Muscle layer of duodenum (tissue), 2 donors: ENCODE results near the gene ST6GALNAC3.

ENCODE experiments used
- H3K27ac ChIP-seq: one replicate; pipeline ENCODE4 v1.7.0; 2013; ENCODE audit warnings: mild to moderate bottlenecking, low read length
- H3K27me3 ChIP-seq: one replicate; pipeline ENCODE4 v1.7.0; 2013; ENCODE audit warnings: low read depth, mild to moderate bottlenecking, control low read depth, low read length
- H3K36me3 ChIP-seq, 2 donors: one replicate each; pipeline ENCODE4 v1.7.0; 2013; ENCODE audit warnings: low read length in 2 of 2, control low read depth in 1 of 2, mild to moderate bottlenecking in 1 of 2; ENCODE audit not compliant: insufficient read depth in 2 of 2, control insufficient read depth in 1 of 2
- H3K4me1 ChIP-seq, 2 donors: one replicate each; pipeline ENCODE4 v1.7.0; 2013; ENCODE audit warnings: low read length in 2 of 2, mild to moderate bottlenecking in 2 of 2, control low read depth in 1 of 2, moderate library complexity in 1 of 2; ENCODE audit not compliant: insufficient read depth in 2 of 2, control insufficient read depth in 1 of 2
- H3K4me3 ChIP-seq, 2 donors: one replicate each; pipeline ENCODE4 v1.7.0; 2013; ENCODE audit warnings: low read length in 2 of 2, low read depth in 1 of 2, mild to moderate bottlenecking in 1 of 2
- H3K9me3 ChIP-seq, 2 donors: one replicate each; pipeline ENCODE4 v1.7.0; 2013; ENCODE audit warnings: low read length in 2 of 2, control low read depth in 1 of 2, mild to moderate bottlenecking in 1 of 2; ENCODE audit not compliant: control insufficient read depth in 1 of 2
- donor health status: healthy.

Gene ST6GALNAC3

DNA sequence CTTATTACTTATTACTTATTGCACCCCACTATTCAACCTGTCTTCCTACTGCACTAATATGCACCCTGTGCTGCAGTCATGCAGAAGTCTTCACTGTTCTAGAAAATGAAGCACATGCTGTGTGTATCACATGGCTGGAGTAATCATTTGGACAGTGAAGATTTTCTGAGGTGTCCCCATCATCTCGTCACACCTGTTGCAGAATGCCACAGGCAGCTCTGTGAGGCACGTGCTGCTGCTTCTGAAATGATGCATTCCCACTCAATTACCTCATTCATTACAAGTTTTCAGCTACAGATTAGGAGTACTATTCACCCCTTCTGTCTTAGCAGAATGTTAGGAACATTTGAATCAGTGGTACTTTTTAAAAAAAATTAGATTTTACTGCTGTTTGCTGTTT lies 467.1 kb downstream of the ST6GALNAC3 start:
- H3K27ac ChIP-seq = no peak overlapping the region
- H3K27me3 ChIP-seq = no peaks in the 10 kb centered on the region
- H3K4me3 ChIP-seq = no peak overlapping the region
- peaks cover 0 to 4% of the 10 kb centered on the region in 2 donors for H3K9me3 ChIP-seq
- no peaks in the 10 kb centered on the region for H3K4me1 ChIP-seq
- H3K36me3 ChIP-seq = no peaks in the 10 kb centered on the region

DNA sequence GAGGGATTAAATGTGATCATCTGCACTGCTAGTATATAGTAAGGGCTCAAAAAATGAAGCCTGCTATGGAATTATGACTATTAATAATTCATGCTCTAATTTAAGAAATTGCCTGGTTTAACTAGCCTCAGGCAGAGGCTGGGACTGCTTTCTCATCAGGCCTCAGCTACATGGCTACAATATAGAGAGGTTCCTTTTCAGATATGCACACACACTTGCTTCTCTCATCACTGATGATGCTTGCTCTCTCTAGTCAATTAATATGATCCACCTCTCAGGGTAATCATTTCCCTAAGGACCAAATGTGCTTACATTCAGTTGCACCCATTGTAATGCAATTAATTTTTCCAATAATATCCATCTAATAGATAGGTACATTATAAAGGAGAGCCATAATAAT lies 467.8 kb downstream of the ST6GALNAC3 start:
- Histone ChIP-seq H3K36me3 (no peaks in the 10 kb centered on the region), H3K4me3 (no peak overlapping the region)

DNA sequence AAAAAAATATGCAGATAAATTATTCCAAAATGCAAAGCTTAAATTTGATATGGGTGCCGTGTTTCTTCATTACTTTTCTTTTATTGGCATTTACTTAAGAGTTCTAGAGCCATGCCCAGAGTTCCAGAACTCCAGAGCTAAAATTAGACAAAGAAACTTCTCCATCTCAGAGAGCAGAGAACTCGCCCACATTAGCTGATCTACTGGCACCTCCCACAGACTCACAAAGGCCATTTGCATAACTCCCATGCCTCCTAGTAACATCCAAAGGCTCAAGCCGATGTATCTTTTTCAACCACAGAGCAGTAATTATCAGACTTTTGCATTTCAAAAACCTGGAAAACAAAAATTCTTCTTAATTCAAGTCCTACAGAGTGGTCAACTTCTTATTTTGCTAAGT lies 468.9 kb downstream of the ST6GALNAC3 start:
- Histone ChIP-seq H3K27me3 (no peaks in the 10 kb centered on the region), H3K27ac (no peak overlapping the region)

More for the DNA sequence above, 467.8 kb downstream of the ST6GALNAC3 start:
- no peaks in the 10 kb centered on the region for H3K27me3 ChIP-seq
- no peaks in the 10 kb centered on the region for H3K4me1 ChIP-seq
- H3K9me3 ChIP-seq = peaks cover 0 to 4% of the 10 kb centered on the region in 2 donors
- H3K27ac ChIP-seq = no peak overlapping the region

DNA sequence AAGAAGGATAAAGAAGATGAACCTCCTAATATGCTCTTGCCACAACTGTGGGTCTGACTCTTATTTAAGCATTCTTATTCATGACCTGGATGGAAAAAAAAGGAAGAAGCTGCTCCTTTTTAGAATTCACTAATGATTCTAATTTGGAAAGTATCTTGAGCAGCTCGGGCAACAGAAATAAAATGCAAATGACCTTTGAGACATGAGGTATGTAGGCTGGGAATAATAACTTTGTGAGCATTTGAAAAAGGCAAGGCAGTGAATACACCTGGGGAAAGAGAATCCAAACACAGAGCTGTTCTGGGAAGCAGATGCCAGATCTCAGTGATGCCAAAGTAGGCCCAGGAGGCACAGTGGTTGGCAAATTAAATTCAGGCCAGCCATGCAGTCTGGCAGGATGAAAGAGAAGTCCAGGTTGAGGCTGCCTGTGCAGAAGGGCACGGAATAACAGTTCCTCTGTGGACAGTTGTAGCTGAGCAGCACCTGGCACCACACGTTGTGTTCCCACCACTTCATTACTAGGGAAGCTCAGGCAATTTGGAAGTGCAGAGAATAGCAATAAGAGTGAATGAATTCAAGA lies 471.9 kb downstream of the ST6GALNAC3 start:
- H3K36me3 ChIP-seq = no peaks in the 10 kb centered on the region
- no peaks in the 10 kb centered on the region for H3K4me1 ChIP-seq
- no peak overlapping the region for H3K27ac ChIP-seq
- H3K27me3 ChIP-seq = no peaks in the 10 kb centered on the region
- no peaks in the 10 kb centered on the region for H3K9me3 ChIP-seq
- H3K4me3 ChIP-seq = no peak overlapping the region

More for the DNA sequence above, 468.9 kb downstream of the ST6GALNAC3 start:
- H3K4me3 ChIP-seq = no peak overlapping the region
- no peaks in the 10 kb centered on the region for H3K4me1 ChIP-seq
- peaks cover 0 to 4% of the 10 kb centered on the region in 2 donors for H3K9me3 ChIP-seq
- H3K36me3 ChIP-seq = no peaks in the 10 kb centered on the region

DNA sequence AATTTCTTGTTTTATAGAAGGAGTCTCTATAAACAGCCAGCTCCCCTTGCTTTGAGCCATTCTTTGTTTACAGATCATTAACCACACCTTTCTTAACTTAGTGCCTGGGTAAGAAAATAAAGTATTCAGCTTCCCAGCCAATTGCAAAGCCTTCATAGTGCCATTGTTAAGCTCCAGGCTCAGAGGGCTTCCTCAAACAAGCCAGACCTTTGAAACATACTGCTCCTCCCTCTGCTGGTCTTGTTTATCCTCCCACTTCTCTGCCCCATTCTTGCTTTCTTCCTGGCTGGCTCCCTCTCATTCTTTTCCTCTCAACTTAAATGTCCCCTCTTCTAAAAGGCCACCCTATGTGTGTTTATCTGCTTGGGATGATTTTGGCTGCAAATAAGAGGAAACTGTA lies 473.4 kb downstream of the ST6GALNAC3 start:
- no peaks in the 10 kb centered on the region for H3K27me3 ChIP-seq
- no peak overlapping the region for H3K4me3 ChIP-seq
- H3K9me3 ChIP-seq = no peaks in the 10 kb centered on the region
- no peaks in the 10 kb centered on the region for H3K36me3 ChIP-seq
- H3K4me1 ChIP-seq = no peaks in the 10 kb centered on the region
- H3K27ac ChIP-seq = no peak overlapping the region

DNA sequence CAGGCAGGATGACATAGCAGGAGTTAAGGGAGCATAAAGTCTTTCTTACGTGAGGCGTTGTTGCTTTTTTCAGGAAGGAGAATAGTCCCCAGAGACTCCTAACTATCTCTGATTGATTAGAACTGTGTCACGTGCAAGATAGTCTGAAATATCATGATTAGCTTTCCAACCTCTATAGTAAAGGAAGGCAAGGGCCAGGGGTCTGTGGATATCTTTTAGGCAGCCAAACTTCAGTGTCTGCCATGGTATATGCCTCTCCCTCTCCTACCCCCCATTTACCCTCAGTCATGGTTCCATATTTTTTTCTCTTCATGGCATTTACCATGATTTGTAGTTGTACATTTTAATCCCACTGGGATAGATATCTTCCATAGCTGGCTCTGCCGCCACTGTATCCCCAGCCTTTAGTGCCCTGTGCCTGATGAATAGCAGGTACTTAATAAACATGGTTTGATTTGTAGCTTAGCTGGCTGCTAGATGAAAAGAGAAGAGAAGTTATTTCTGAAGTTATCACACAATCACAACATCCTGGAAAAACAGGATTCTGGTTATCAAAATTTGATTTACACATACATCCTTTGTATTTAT lies 474.1 kb downstream of the ST6GALNAC3 start:
- H3K4me3 ChIP-seq = no peak overlapping the region

DNA sequence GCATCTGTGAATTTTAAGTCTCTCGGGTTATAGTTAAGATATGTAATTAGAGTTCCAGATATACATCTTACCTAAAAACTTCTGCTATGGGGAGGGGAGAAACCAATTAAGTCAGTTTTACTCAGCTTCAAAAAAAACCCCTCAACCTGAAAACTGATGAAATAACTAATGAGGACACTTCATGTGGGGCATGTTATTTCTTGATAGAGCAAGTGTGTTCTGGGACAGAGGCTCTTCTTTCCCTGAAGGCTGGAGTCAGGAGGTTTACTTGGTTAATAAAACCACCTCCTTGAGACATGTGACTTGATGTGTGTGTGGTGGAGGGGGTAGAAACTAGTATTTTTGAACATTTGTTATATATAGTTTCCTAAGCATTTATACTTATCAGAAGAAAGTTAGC lies 479.7 kb downstream of the ST6GALNAC3 start:
- Histone ChIP-seq H3K4me1 (no peaks in the 10 kb centered on the region), H3K36me3 (no peaks in the 10 kb centered on the region)

More for the DNA sequence above, 474.1 kb downstream of the ST6GALNAC3 start:
- Histone ChIP-seq H3K4me1 (no peaks in the 10 kb centered on the region), H3K36me3 (no peaks in the 10 kb centered on the region), H3K27me3 (no peaks in the 10 kb centered on the region), H3K9me3 (no peaks in the 10 kb centered on the region), H3K27ac (no peak overlapping the region)

DNA sequence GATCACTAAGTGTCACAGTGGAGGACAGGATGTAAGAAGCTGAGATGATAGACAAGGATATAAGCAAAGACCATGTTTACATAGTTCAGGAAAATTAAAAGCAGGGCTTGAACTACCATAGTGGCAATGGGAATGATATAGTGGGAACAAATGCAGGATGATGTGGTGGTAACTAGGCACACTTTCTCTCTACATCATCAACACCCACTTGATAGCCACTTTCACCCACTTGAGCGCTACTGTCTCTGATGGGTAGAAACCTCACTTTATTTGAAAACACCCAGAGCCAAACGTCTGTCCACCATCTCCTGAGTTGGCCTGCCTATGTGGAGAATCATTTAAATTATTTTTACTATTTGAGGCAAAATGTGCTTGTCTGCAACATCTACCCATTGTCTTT lies 487.7 kb downstream of the ST6GALNAC3 start:
- Histone ChIP-seq H3K4me3 (no peak overlapping the region), H3K27ac (no peak overlapping the region), H3K27me3 (no peaks in the 10 kb centered on the region), H3K4me1 (no peaks in the 10 kb centered on the region), H3K9me3 (no peaks in the 10 kb centered on the region), H3K36me3 (no peaks in the 10 kb centered on the region)

More for the DNA sequence above, 479.7 kb downstream of the ST6GALNAC3 start:
- Histone ChIP-seq H3K4me3 (no peak overlapping the region), H3K9me3 (no peaks in the 10 kb centered on the region), H3K27ac (no peak overlapping the region), H3K27me3 (no peaks in the 10 kb centered on the region)

DNA sequence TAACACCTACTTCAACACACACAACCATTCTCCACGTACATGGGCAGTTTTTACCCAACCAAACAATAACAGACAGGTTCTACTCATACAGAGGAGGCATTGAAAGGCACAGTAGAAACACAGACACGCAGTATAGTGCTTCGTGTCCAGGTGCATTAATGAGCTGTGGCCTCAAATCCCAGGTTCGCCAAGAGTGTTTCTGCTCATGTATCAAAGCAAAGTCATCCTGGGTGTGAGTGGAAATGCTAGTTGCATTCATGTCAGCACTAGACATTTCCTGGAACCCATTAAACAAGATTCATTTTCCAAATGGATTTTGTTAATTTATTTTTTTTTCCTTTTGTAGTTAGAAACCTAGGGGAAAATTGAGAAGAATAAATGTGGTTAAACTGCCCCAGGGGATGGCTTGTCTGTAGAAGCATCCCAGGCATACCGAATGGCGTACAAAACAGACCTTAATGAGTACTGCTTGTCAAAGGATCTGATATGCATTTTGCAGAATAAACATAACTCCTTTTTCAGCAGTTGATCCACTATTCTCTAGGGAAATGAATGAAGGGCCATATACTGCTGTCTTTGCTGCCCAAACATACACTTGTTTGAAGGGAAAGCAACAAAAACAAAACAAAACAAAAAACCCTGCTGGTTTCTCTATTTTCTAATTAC lies 494.2 kb downstream of the ST6GALNAC3 start:
- H3K36me3 ChIP-seq = no peaks in the 10 kb centered on the region
- H3K27me3 ChIP-seq = no peaks in the 10 kb centered on the region
- no peaks in the 10 kb centered on the region for H3K4me1 ChIP-seq
- H3K4me3 ChIP-seq = no peak overlapping the region
- no peaks in the 10 kb centered on the region for H3K9me3 ChIP-seq
- H3K27ac ChIP-seq = no peak overlapping the region

DNA sequence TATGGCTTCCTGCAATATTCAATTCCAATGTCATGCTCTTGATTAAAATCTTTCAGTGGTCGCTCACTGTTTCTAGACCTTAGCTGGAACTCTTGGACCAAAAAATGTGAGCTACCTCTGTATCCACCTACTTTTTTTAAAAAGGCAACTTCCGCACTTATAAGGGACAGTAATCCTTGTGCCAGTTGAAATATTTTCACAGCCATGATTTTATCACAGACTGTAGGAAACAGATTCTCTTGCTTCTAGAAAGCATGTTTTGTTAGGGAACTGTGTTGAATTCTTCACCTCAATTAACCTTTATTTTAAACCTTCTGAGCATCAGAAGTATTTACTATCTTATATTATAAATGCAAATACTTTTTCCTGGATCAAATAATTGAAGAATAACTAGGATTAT lies 496.7 kb downstream of the ST6GALNAC3 start:
- Histone ChIP-seq H3K27me3 (no peaks in the 10 kb centered on the region), H3K4me1 (no peaks in the 10 kb centered on the region), H3K36me3 (no peaks in the 10 kb centered on the region), H3K9me3 (no peaks in the 10 kb centered on the region), H3K4me3 (no peak overlapping the region), H3K27ac (no peak overlapping the region)

DNA sequence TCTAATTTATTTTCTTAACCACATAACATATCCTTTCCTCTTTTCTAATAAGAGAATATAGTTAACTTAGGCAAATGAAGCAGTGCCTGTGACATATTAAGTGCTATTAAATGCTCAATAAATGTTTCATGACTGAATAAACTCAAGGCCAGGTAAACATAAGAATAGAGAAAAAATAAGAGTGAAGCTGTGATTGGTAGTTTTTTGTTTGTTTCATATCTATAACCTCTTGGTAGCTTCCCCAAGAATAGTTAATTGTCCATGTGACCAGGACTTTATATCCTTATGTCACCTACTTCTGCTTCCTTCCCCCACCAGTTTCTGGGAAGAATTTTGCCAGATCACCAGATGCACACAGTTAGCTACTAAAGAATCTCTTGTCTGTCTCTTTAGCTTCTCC lies 497.7 kb downstream of the ST6GALNAC3 start:
- Histone ChIP-seq H3K4me1 (no peaks in the 10 kb centered on the region), H3K27ac (no peak overlapping the region), H3K36me3 (no peaks in the 10 kb centered on the region), H3K27me3 (no peaks in the 10 kb centered on the region), H3K9me3 (no peaks in the 10 kb centered on the region), H3K4me3 (no peak overlapping the region)
